Measurements from ENCODE around the gene BRINP3. TPM values are rescaled to one million over a fixed set of nuclear protein-coding genes. Genes with fewer than 3 reads are reported as not detected.

Gene BRINP3
- total RNA-seq, 4 donors from 2014 or later = 14.0 to 50.0 (median 42.7) TPM

- Histone ChIP-seq H3K36me3 (no peaks in the 10 kb centered on the region), H3K9me3 (no peaks in the 10 kb centered on the region), H3K4me1 (no peaks in the 10 kb centered on the region), H3K27ac (no peak overlapping the region), H3K4me3 (no peak overlapping the region), H3K27me3 (no peaks in the 10 kb centered on the region)
- no peak for DNase-seq
- no peak for TF ChIP-seq CTCF (IDR thresholded peaks at IDR 0.05)
- TF ChIP-seq POLR2A (IDR thresholded peaks at IDR 0.05) = no peak
Measured at GRCh38 chr1:190169311-190170067, 308.2 kb downstream of the BRINP3 start.

- H3K27me3 ChIP-seq = no peaks in the 10 kb centered on the region
- no peaks in the 10 kb centered on the region for H3K36me3 ChIP-seq
- TF ChIP-seq POLR2A (IDR thresholded peaks at IDR 0.05) (no peak), CTCF (IDR thresholded peaks at IDR 0.05) (no peak)
- no peak for DNase-seq
- no peaks in the 10 kb centered on the region for H3K9me3 ChIP-seq
- no peak overlapping the region for H3K4me3 ChIP-seq
- no peak overlapping the region for H3K27ac ChIP-seq
- H3K4me1 ChIP-seq = no peaks in the 10 kb centered on the region
Measured at GRCh38 chr1:190168893-190169280, 308.8 kb downstream of the BRINP3 start.

- H3K36me3 ChIP-seq = no peaks in the 10 kb centered on the region
- no peak overlapping the region for H3K4me3 ChIP-seq
- no peaks in the 10 kb centered on the region for H3K27me3 ChIP-seq
- no peaks in the 10 kb centered on the region for H3K4me1 ChIP-seq
- TF ChIP-seq POLR2A (IDR thresholded peaks at IDR 0.05) (no peak), CTCF (IDR thresholded peaks at IDR 0.05) (no peak)
- H3K27ac ChIP-seq = no peak overlapping the region
- H3K9me3 ChIP-seq = no peaks in the 10 kb centered on the region
- no peak for DNase-seq
Measured at GRCh38 chr1:190168116-190168892, 309.4 kb downstream of the BRINP3 start.

GRCh38 chr1:190159146-190159545, 318.5 kb downstream of the BRINP3 start:
- DNase-seq = no peak
- no peak for TF ChIP-seq CTCF (IDR thresholded peaks at IDR 0.05)
- TF ChIP-seq POLR2A (IDR thresholded peaks at IDR 0.05) = no peak
- no peaks in the 10 kb centered on the region for H3K27me3 ChIP-seq
- no peak overlapping the region for H3K4me3 ChIP-seq
- no peaks in the 10 kb centered on the region for H3K36me3 ChIP-seq
- no peaks in the 10 kb centered on the region for H3K4me1 ChIP-seq
- no peak overlapping the region for H3K27ac ChIP-seq
- no peaks in the 10 kb centered on the region for H3K9me3 ChIP-seq

GRCh38 chr1:190154744-190155143, 322.9 kb downstream of the BRINP3 start:
- DNase-seq = no peak
- H3K4me3 ChIP-seq = no peak overlapping the region
- no peaks in the 10 kb centered on the region for H3K9me3 ChIP-seq
- no peaks in the 10 kb centered on the region for H3K27me3 ChIP-seq
- H3K4me1 ChIP-seq = no peaks in the 10 kb centered on the region
- H3K27ac ChIP-seq = no peak overlapping the region
- TF ChIP-seq CTCF (IDR thresholded peaks at IDR 0.05) (no peak), POLR2A (IDR thresholded peaks at IDR 0.05) (no peak)
- no peaks in the 10 kb centered on the region for H3K36me3 ChIP-seq

All from Peyer's patch (tissue), 4 donors.